Measurements from ENCODE around the gene ASAP2.
A peak's percentile ranks its signal among the peaks of the same experiment; 100 is the strongest.
"Not testable (repeated sequence)": the region's sequence is repeated elsewhere in the genome, so short reads cannot be mapped to it uniquely, and the experiment has no call there.

The ASAP2 gene

GRCh38 chr2:9212661-9213411 lies 6.2 kb downstream of the ASAP2 start:
- DNase-seq: no peak

- no peak for DNase-seq
These were observed 7.0 kb downstream of the ASAP2 start for GRCh38 chr2:9213477-9214051.

- DNase-seq: no peak
These were observed 8.3 kb downstream of the ASAP2 start for GRCh38 chr2:9214873-9215272.

- peak; percentile 21 for DNase-seq
These were observed 9.1 kb downstream of the ASAP2 start for GRCh38 chr2:9215680-9216079.

GRCh38 chr2:9216143-9216542 lies 9.5 kb downstream of the ASAP2 start:
- not testable (repeated sequence) for DNase-seq

GRCh38 chr2:9217838-9218770 lies 11.5 kb downstream of the ASAP2 start:
- peak; percentile 15 for DNase-seq

- DNase-seq: no peak
These were observed 12.4 kb downstream of the ASAP2 start for GRCh38 chr2:9219027-9219445.

- no peak for DNase-seq
These were observed 13.6 kb downstream of the ASAP2 start for GRCh38 chr2:9220201-9220600.

- DNase-seq: no peak
These were observed 14.6 kb downstream of the ASAP2 start for GRCh38 chr2:9221223-9221622.

- DNase-seq: no peak
These were observed 15.8 kb downstream of the ASAP2 start for GRCh38 chr2:9222239-9222892.

GRCh38 chr2:9222893-9223287 lies 16.3 kb downstream of the ASAP2 start:
- no peak for DNase-seq

- DNase-seq: no peak
These were observed 19.2 kb downstream of the ASAP2 start for GRCh38 chr2:9225806-9226205.

- DNase-seq: no peak
These were observed 20.1 kb downstream of the ASAP2 start for GRCh38 chr2:9226458-9227380.

GRCh38 chr2:9228088-9228751 lies 21.6 kb downstream of the ASAP2 start:
- DNase-seq: no peak

GRCh38 chr2:9228781-9229469 lies 22.3 kb downstream of the ASAP2 start:
- no peak for DNase-seq

- no peak for DNase-seq
These were observed 22.8 kb downstream of the ASAP2 start for GRCh38 chr2:9229470-9229820.

GRCh38 chr2:9230051-9230802 lies 23.6 kb downstream of the ASAP2 start:
- DNase-seq: no peak

GRCh38 chr2:9230881-9231280 lies 24.3 kb downstream of the ASAP2 start:
- DNase-seq: no peak

GRCh38 chr2:9231291-9232165 lies 24.9 kb downstream of the ASAP2 start:
- no peak for DNase-seq
